ENCODE measurements around the gene MTF2. TPM values are rescaled to one million over a fixed set of nuclear protein-coding genes. Genes with fewer than 3 reads are reported as not detected.

MTF2 gene
- total and polyA plus RNA-seq, 9 of the 15 experiments (the other 6 are each of a cell fraction or from before 2014, with no cell fraction given), result 29.3 to 124 (median 57.7) TPM

DNA sequence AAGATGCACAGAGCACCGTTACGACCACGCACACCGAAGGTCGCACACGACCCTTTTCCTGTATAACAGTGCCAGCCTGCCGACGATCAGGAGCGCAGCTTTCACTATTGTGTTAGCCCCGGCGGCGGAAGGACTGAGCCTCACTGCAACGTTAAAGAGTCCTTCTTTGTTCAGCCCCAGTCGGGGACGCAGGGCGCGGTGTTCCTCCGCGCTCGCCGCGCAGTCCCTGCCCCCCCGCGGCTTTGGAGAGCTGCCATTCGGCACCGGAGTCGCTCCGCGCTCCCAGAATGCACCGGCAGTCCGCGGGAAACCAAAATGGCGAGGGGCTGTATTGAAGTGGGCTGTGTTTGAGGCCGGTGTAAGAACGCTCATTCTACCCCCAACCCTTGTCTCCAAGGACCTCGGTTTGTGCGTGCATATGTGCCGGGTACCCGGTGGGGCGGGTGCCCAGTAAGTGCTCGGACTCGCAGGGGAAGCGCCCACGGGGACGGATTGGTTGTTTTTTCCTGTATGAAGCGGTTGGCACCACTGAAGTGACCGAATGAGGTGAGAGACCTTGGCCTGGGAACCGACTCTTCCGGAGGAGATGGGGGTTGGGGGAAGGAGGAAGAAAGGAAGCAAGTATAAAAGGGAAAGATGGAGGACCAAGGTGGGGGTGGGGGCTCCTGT is at the start of gene MTF2 (continued):
- TF ChIP-seq ZHX1 (conservative IDR thresholded peaks at IDR 0.05; ENCODE audit: low read length) (peak; percentile 91), NFE2 (IDR thresholded peaks at IDR 0.05; ENCODE audit: low read depth) (peak; percentile 46), PCBP1 (IDR thresholded peaks at IDR 0.05; ENCODE audit: low read depth, low read length, poor library complexity, severe bottlenecking) (peak; percentile 100), KLF10 (CRISPR knock-in tag; IDR thresholded peaks at IDR 0.05) (peak; percentile 65; the same call in 1 of the 2 replicates), ZNF780A (CRISPR knock-in tag; IDR thresholded peaks at IDR 0.05) (no peak), GTF2A2 (tag; IDR thresholded peaks at IDR 0.05) (peak; percentile 88), ZNF133 (CRISPR knock-in tag; IDR thresholded peaks at IDR 0.05) (no peak), POLR3G (IDR thresholded peaks at IDR 0.05; ENCODE audit: extremely low read depth, insufficient read length, insufficient replicate concordance) (no peak), HMG20B (CRISPR knock-in tag; IDR thresholded peaks at IDR 0.05) (peak; percentile 39; the same call in 1 of the 2 replicates), ELF4 (CRISPR knock-in tag; IDR thresholded peaks at IDR 0.05) (no peak; the same call in 1 of the 2 replicates), SAP30 (IDR thresholded peaks at IDR 0.05; ENCODE audit: borderline replicate concordance, insufficient read depth, low read depth, low read length, poor library complexity, severe bottlenecking) (peak; percentile 34), NCOR1 (IDR thresholded peaks at IDR 0.05) (peak; percentile 79), ARID1B (IDR thresholded peaks at IDR 0.05) (peak; percentile 67), CREM (IDR thresholded peaks at IDR 0.05; ENCODE audit: low read depth) (peak; percentile 92), RBM34 (IDR thresholded peaks at IDR 0.05; ENCODE audit: borderline replicate concordance, insufficient read depth, low read length) (no peak), FIP1L1 (IDR thresholded peaks at IDR 0.05; ENCODE audit: low read depth, low read length, poor library complexity, severe bottlenecking) (peak; percentile 96), PCBP2 (IDR thresholded peaks at IDR 0.05; ENCODE audit: low read depth, low read length, poor library complexity, severe bottlenecking) (no peak), PTTG1 (tag; IDR thresholded peaks at IDR 0.05; ENCODE audit: low read depth) (no peak), GABPB1 (CRISPR knock-in tag; IDR thresholded peaks at IDR 0.05) (peak; percentile 86), FOXA1 (IDR thresholded peaks at IDR 0.05; ENCODE audit: borderline replicate concordance) (no peak), ARID2 (IDR thresholded peaks at IDR 0.05) (peak; percentile 53; the same call in 1 of the 2 replicates), POLR2B (IDR thresholded peaks at IDR 0.05; ENCODE audit: low read depth, partially characterized antibody) (peak; percentile 93), HIVEP1 (CRISPR knock-in tag; IDR thresholded peaks at IDR 0.05) (peak; percentile 79; the same call in 1 of the 2 replicates), GATAD2B (IDR thresholded peaks at IDR 0.05; ENCODE audit: borderline replicate concordance) (peak; percentile 99), DEAF1 (CRISPR knock-in tag; IDR thresholded peaks at IDR 0.05) (peak; percentile 33; the same call in 1 of the 2 replicates), ZNF124 (CRISPR knock-in tag; IDR thresholded peaks at IDR 0.05) (0 out of 2 replicates have a peak, but pooled peaks have one; percentile 73), ZNF253 (CRISPR knock-in tag; conservative IDR thresholded peaks at IDR 0.05) (0 out of 2 replicates have a peak, but pooled peaks have one; percentile 34)

Measured in K562 (cell line).